HepG2 (cell line): ENCODE results near the gene TBX6. TPM values are rescaled to one million over a fixed set of nuclear protein-coding genes. Genes with fewer than 3 reads are reported as not detected.

Experiments used
- ATAC-seq: fragments of 200-7000 bp; cut with Tn5 transposase; 3 replicates; pipeline ENCODE4 v1.9.1; 2020; ENCODE audit warnings: mild to moderate bottlenecking, moderate library complexity
- BruUV-seq: library from RNA; stranded (reverse); fragments of 400-500 nt; replicated peaks from 2 replicates; lab custom pipeline; 2021; lab: Mats Ljungman, UMichigan
- CTCF ChIA-PET: fragments of 300-600 bp; formaldehyde crosslinking; extraction: SDS; loops from one replicate; lab custom pipeline; 2021; ENCODE audit warnings: low total read pairs, inconsistent platforms, low intra/inter-chr PET ratio; lab: Yijun Ruan, JAX
- POLR2A ChIA-PET: fragments of 350-600 bp; sonication (Branson Sonifier 250); formaldehyde crosslinking; loops from one replicate; lab custom pipeline; 2020; ENCODE audit warnings: antibody characterized with exemption, inconsistent platforms; lab: Yijun Ruan, JAX
- DNase-seq: peaks from one replicate; pipeline ENCODE4 v3.0.0-alpha.2; 2015; ENCODE audit warnings: low spot score
- FAIRE-seq: peaks from 3 replicates; lab custom pipeline; 2011; peaks lifted over from hg19 to GRCh38; lab: Jason Lieb, UNC
- H2AFZ ChIP-seq: one replicate; pipeline ENCODE4 v1.6.1; 2011; ENCODE audit warnings: low read length, inconsistent platforms
- H3K27ac ChIP-seq: fragments of 300-600 bp; 3 replicates; pipeline ENCODE4 v1.8.0; 2011; ENCODE audit warnings: mixed run types, mild to moderate bottlenecking, mixed read lengths, low read length, inconsistent platforms; ENCODE audit not compliant: insufficient read depth; ENCODE audit errors: extremely low read length
- H3K27me3 ChIP-seq, 2 experiments: fragments of 200-600 bp in 1 of 2; 2 replicates in 1 of 2; 3 replicates in 1 of 2; pipeline versions ENCODE4 v1.6.0 to v1.8.0; 2011; ENCODE audit warnings: low read length in 2 of 2, mild to moderate bottlenecking in 2 of 2, moderate library complexity in 2 of 2, inconsistent platforms in 1 of 2; ENCODE audit not compliant: insufficient read depth in 2 of 2, control insufficient read depth in 1 of 2
- H3K36me3 ChIP-seq, 2 experiments: fragments of 200-600 bp in 1 of 2; replicated peaks in 1 of 2; 2 replicates in 1 of 2; 3 replicates in 1 of 2; pipeline versions ENCODE4 v1.5.1 to v1.8.0; 2011; ENCODE audit warnings: low read length in 2 of 2, inconsistent platforms in 1 of 2; ENCODE audit not compliant: insufficient read depth in 2 of 2, control insufficient read depth in 1 of 2
- H3K4me1 ChIP-seq: 2 replicates; pipeline ENCODE4 v1.5.1; 2012; ENCODE audit warnings: low read length, inconsistent platforms; ENCODE audit not compliant: insufficient read depth
- H3K4me2 ChIP-seq: 2 replicates; pipeline ENCODE4 v1.6.0; 2011; ENCODE audit warnings: low read depth, low read length, inconsistent platforms
- H3K4me3 ChIP-seq, 3 experiments: fragments of 200-600 bp in 1 of 3; sonication (generic), shearing (Covaris generic) in 1 of 3; replicated peaks in 1 of 3; 2 replicates each; pipeline ENCODE4 v1.5.1; 2011 to 2016; ENCODE audit warnings: low read length in 3 of 3, inconsistent platforms in 2 of 3, low read depth in 2 of 3, mild to moderate bottlenecking in 2 of 3, control low read depth in 1 of 3, mixed read lengths in 1 of 3; ENCODE audit not compliant: insufficient read depth in 1 of 3
- H3K79me2 ChIP-seq: one replicate; pipeline ENCODE4 v1.6.1; 2011; ENCODE audit warnings: low read length, inconsistent platforms; ENCODE audit not compliant: insufficient read depth
- H3K9ac ChIP-seq: 2 replicates; pipeline ENCODE4 v1.6.0; 2011; ENCODE audit warnings: mild to moderate bottlenecking, low read depth, low read length, inconsistent platforms; ENCODE audit not compliant: insufficient read depth
- H3K9me3 ChIP-seq: 2 replicates; pipeline ENCODE4 v1.5.1; 2012; ENCODE audit warnings: mild to moderate bottlenecking, low read length
- H4K20me1 ChIP-seq: 2 replicates; pipeline ENCODE4 v1.6.0; 2011; ENCODE audit warnings: inconsistent platforms, mild to moderate bottlenecking, low read length, moderate library complexity; ENCODE audit not compliant: insufficient read depth
- HMG20A ChIP-seq: IDR thresholded peaks from 2 replicates; pipeline ENCODE4 v1.6.1; 2016; ENCODE audit warnings: borderline replicate concordance
- NFIB ChIP-seq: sonication (generic); formaldehyde crosslinking; IDR thresholded peaks from 2 replicates; pipeline ENCODE4 v1.9.0; 2021; ENCODE audit warnings: missing genetic modification reagents, mild to moderate bottlenecking, borderline replicate concordance
- NONO ChIP-seq, 2 experiments: fragments of 450-650 bp in 1 of 2; sonication (generic) in 1 of 2; formaldehyde crosslinking in 1 of 2; IDR thresholded peaks in 1 of 2; conservative IDR thresholded peaks in 1 of 2; 2 replicates each; pipeline versions ENCODE4 v1.6.1 to v1.8.0; 2017 to 2022; ENCODE audit warnings: mild to moderate bottlenecking in 1 of 2, missing genetic modification reagents in 1 of 2, moderate library complexity in 1 of 2
- NR2F1 ChIP-seq, 2 experiments: fragments of 450-650 bp in 1 of 2; formaldehyde crosslinking in 1 of 2; IDR thresholded peaks; 2 replicates each; pipeline versions ENCODE4 v1.5.0 to v1.6.1; 2016 to 2020; ENCODE audit warnings: mild to moderate bottlenecking in 1 of 2, missing compliant biosample characterization in 1 of 2, missing genetic modification reagents in 1 of 2, moderate library complexity in 1 of 2
- RFXANK ChIP-seq: IDR thresholded peaks from 2 replicates; pipeline ENCODE4 v1.6.1; 2016
- RFXAP ChIP-seq: sonication (generic); formaldehyde crosslinking; IDR thresholded peaks from 2 replicates; pipeline ENCODE4 v1.4.0; 2020; ENCODE audit warnings: missing genetic modification reagents, borderline replicate concordance
- RNF2 ChIP-seq: fragments of 450-650 bp; conservative IDR thresholded peaks from 2 replicates; pipeline ENCODE4 v1.6.1; 2016; ENCODE audit warnings: low read depth
- SP5 ChIP-seq: IDR thresholded peaks from 2 replicates; pipeline ENCODE4 v1.6.1; 2016; ENCODE audit warnings: low read depth, borderline replicate concordance
- TSC22D2 ChIP-seq: sonication (generic); formaldehyde crosslinking; IDR thresholded peaks from 2 replicates; pipeline ENCODE4 v1.5.1; 2020; ENCODE audit warnings: missing genetic modification reagents, mild to moderate bottlenecking, borderline replicate concordance
- ZMYM3 ChIP-seq: sonication (generic); formaldehyde crosslinking; IDR thresholded peaks from 2 replicates; pipeline ENCODE4 v1.5.1; 2020; ENCODE audit warnings: mild to moderate bottlenecking, missing genetic modification reagents
- ZNF224 ChIP-seq: sonication (generic); formaldehyde crosslinking; IDR thresholded peaks from 2 replicates; pipeline ENCODE4 v1.5.0; 2020; ENCODE audit warnings: mild to moderate bottlenecking, missing genetic modification reagents
- ZNF329 ChIP-seq: sonication (generic); formaldehyde crosslinking; IDR thresholded peaks from 2 replicates; pipeline ENCODE4 v1.9.0; 2021; ENCODE audit warnings: low read depth, mild to moderate bottlenecking, missing genetic modification reagents
- ZNF335 ChIP-seq: sonication (generic); formaldehyde crosslinking; IDR thresholded peaks from 2 replicates; pipeline ENCODE4 v1.4.0; 2020; ENCODE audit warnings: missing genetic modification reagents
- ZNF34 ChIP-seq: sonication (generic); formaldehyde crosslinking; IDR thresholded peaks from 2 replicates; pipeline ENCODE4 v1.4.0; 2020; ENCODE audit warnings: mild to moderate bottlenecking, missing genetic modification reagents, borderline replicate concordance
- ZNF652 ChIP-seq: IDR thresholded peaks from 2 replicates; pipeline ENCODE4 v1.6.1; 2016; ENCODE audit warnings: low read depth, borderline replicate concordance
- ZNF713 ChIP-seq: sonication (generic); formaldehyde crosslinking; IDR thresholded peaks from 2 replicates; pipeline ENCODE4 v1.4.0; 2020; ENCODE audit warnings: mild to moderate bottlenecking, missing genetic modification reagents
- WGBS: methylation state at CpG from one replicate; pipeline ENCODE4 v1.1.6; 2017; ENCODE audit warnings: low lambda C conversion rate; 5-methylcytosine and 5-hydroxymethylcytosine counted together
- in situ Hi-C: cut with HindIII; loops from 2 replicates; pipeline ENCODE4 v1.10.0; 2017; ENCODE audit warnings: low pct_unique_long_range_greater_than_20kb; ENCODE audit not compliant: extremely low pct_ligation_motif_present
- intact Hi-C: fragments of 100-400 bp; cut with micrococcal nuclease; formaldehyde crosslinking; loops from one replicate; pipeline ENCODE4 v1.10.0; 2022; ENCODE audit not compliant: unreplicated experiment
- polyA plus RNA-seq, 8 experiments: library from polyadenylated mRNA; depleted of rRNA in 3 of 8; stranded (reverse) in 7 of 8; unstranded in 1 of 8; fragments of >200 nt; fragmentation: Illumina TruSeq in 4 of 8; extraction: Trizol in 4 of 8; gene quantifications; 2 replicates each; pipeline versions ENCODE4 v1.2.1 to v1.2.3, GENCODE V29; 2011 to 2016; ENCODE audit warnings: low read depth in 4 of 8, missing spikeins in 1 of 8, mixed read lengths in 1 of 8; ENCODE audit not compliant: insufficient read depth in 1 of 8
- total RNA-seq, 5 experiments: library from RNA; depleted of rRNA; stranded (reverse); fragments of >200 nt; fragmentation: Illumina TruSeq; extraction: Trizol; gene quantifications; 2 replicates each; pipeline ENCODE4 v1.2.3, GENCODE V29; 2016; ENCODE audit warnings: low read depth in 1 of 5
- TF ChIP-seq, protein P1 (sequence below): sonication (generic); formaldehyde crosslinking; IDR thresholded peaks from 2 replicates; pipeline ENCODE4 v1.8.1; 2022; ENCODE audit warnings: mild to moderate bottlenecking, missing genetic modification reagents
- TF ChIP-seq, protein P2 (sequence below): IDR thresholded peaks from 2 replicates; pipeline ENCODE4 v1.6.1; 2016; ENCODE audit warnings: low read depth, control low read depth
- TF ChIP-seq, protein P3 (sequence below): sonication (generic); formaldehyde crosslinking; IDR thresholded peaks from 2 replicates; pipeline ENCODE4 v1.4.0; 2020; ENCODE audit warnings: missing genetic modification reagents

Gene TBX6
- total and polyA plus RNA-seq, 2 of the 13 experiments (the other 11 are each of a cell fraction or from before 2014, with no cell fraction given): 0.24 to 0.42 TPM

DNA sequence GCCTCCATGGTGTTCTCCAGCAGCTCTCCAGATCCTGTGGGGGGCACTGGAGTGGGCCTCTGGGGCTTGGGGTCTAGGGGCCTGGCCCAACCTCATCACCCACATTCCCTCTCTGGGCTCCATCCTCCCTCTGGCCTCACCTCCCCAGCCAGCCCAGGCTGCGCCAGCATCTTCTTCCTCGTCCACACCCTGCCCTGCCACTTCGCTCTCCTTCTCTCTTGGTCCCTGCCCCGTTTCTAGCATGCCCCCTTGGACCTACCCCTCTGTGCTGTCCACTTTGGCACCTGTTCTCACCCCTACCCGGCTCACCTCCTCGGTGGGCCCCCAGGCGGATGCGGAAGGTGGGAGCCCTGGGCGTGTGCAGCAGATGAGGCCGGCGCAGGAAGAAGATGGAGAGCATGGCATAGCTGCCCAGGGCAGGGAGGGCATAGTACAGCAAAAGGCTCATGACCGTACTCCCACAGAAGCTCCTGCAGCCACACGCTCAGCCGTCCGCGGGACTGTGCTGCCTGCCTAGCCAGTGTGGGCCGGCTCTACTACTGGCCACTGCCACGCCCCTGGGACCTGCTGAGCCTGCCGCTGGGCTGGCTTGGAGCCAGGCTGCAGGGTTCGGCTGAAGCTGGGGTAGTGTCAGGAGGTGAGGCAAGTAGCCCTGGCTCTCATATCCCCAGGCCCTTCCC, 21.4 kb upstream of the TBX6 start, which contains the start of gene GDPD3:
Gene GDPD3 (minus strand): TSS at position 507 of the 680 bp plus-strand sequence. CDS start 59 bp downstream, at position 448.
- ChIA-PET CTCF (interaction anchor here (1.1 to 2.4 kb wide), 4 partner anchors 21 to 73 kb away, joined by 3 to 19 read pairs (median 4); partner anchors contain the start of genes CORO1A and TBX6), POLR2A (interaction anchor here (0.9 to 3.4 kb wide), 10 partner anchors 8 to 222 kb away, joined by 3 to 42 read pairs (median 9); partner anchors contain the start of genes ALDOA, CORO1A, MAPK3 and TBX6)
- in situ Hi-C loops: no loop called here
- H3K27me3 ChIP-seq: no peaks in the 10 kb centered on the region
- H3K4me1 ChIP-seq: peaks cover 30% of the 10 kb centered on the region
- H4K20me1 ChIP-seq: no peaks in the 10 kb centered on the region
- FAIRE-seq: no peak
- H3K36me3 ChIP-seq: peaks cover 9 to 16% of the 10 kb centered on the region in 2 experiments; a peak in 3 of 5 replicates
- H3K9ac ChIP-seq: peak within 1 kb of the TSS; percentile 59
- peak within 1 kb of the TSS; percentile 23 to 65 (median 27) for H3K4me3 ChIP-seq
- peak within 1 kb of the TSS; percentile 87 for H3K4me2 ChIP-seq
- H3K27ac ChIP-seq: peak within 1 kb of the TSS; percentile 70
- H3K9me3 ChIP-seq: no peaks in the 10 kb centered on the region
- no peaks in the 10 kb centered on the region for H3K79me2 ChIP-seq
- H2AFZ ChIP-seq: peak within 1 kb of the TSS; percentile 35
- intact Hi-C loops: no loop called here
- BruUV-seq: no TSS peak
- peak; percentile 39 for DNase-seq
- ATAC-seq: peak; percentile 48
- WGBS: 69% methylated on average over 18 of the region's 20 CpGs
- TF ChIP-seq HMG20A (CRISPR knock-in tag): no peak
- TF ChIP-seq TSC22D2 (CRISPR knock-in tag): no peak
- TF ChIP-seq ZNF713 (CRISPR knock-in tag): no peak
- TF ChIP-seq, protein P1, sequence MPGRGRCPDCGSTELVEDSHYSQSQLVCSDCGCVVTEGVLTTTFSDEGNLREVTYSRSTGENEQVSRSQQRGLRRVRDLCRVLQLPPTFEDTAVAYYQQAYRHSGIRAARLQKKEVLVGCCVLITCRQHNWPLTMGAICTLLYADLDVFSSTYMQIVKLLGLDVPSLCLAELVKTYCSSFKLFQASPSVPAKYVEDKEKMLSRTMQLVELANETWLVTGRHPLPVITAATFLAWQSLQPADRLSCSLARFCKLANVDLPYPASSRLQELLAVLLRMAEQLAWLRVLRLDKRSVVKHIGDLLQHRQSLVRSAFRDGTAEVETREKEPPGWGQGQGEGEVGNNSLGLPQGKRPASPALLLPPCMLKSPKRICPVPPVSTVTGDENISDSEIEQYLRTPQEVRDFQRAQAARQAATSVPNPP (CRISPR knock-in tag): no peak
- TF ChIP-seq, protein P2, sequence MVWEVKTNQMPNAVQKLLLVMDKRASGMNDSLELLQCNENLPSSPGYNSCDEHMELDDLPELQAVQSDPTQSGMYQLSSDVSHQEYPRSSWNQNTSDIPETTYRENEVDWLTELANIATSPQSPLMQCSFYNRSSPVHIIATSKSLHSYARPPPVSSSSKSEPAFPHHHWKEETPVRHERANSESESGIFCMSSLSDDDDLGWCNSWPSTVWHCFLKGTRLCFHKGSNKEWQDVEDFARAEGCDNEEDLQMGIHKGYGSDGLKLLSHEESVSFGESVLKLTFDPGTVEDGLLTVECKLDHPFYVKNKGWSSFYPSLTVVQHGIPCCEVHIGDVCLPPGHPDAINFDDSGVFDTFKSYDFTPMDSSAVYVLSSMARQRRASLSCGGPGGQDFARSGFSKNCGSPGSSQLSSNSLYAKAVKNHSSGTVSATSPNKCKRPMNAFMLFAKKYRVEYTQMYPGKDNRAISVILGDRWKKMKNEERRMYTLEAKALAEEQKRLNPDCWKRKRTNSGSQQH (CRISPR knock-in tag): no peak
- TF ChIP-seq, protein P3, sequence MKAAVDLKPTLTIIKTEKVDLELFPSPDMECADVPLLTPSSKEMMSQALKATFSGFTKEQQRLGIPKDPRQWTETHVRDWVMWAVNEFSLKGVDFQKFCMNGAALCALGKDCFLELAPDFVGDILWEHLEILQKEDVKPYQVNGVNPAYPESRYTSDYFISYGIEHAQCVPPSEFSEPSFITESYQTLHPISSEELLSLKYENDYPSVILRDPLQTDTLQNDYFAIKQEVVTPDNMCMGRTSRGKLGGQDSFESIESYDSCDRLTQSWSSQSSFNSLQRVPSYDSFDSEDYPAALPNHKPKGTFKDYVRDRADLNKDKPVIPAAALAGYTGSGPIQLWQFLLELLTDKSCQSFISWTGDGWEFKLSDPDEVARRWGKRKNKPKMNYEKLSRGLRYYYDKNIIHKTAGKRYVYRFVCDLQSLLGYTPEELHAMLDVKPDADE: no peak
- no peak for TF ChIP-seq RFXAP
- TF ChIP-seq ZNF34 (CRISPR knock-in tag): no peak
- 0 out of 2 replicates have a peak, but pooled peaks have one; percentile 33 for TF ChIP-seq SP5
- TF ChIP-seq NR2F1 (CRISPR knock-in tag; IDR thresholded peaks at IDR 0.05): no peak
- TF ChIP-seq ZNF335 (CRISPR knock-in tag): no peak
- TF ChIP-seq NONO (IDR thresholded peaks at IDR 0.05): no peak
- TF ChIP-seq NONO (CRISPR knock-in tag; conservative IDR thresholded peaks at IDR 0.05): no peak
- no peak for TF ChIP-seq ZNF224
- no peak for TF ChIP-seq RNF2
- TF ChIP-seq NFIB (CRISPR knock-in tag): no peak
- no peak for TF ChIP-seq RFXANK (CRISPR knock-in tag)
- TF ChIP-seq ZNF329 (CRISPR knock-in tag): no peak
- no peak; the same call in 1 of the 2 replicates for TF ChIP-seq ZMYM3 (CRISPR knock-in tag)
- TF ChIP-seq ZNF652 (CRISPR knock-in tag): no peak
